ENCODE data around the gene PIK3C2A. TPM values are rescaled to one million over a fixed set of nuclear protein-coding genes. Genes with fewer than 3 reads are reported as not detected.

PIK3C2A gene
- total and polyA plus RNA-seq, 12 donors = 11.0 to 89.3 (median 65.3) TPM

DNA sequence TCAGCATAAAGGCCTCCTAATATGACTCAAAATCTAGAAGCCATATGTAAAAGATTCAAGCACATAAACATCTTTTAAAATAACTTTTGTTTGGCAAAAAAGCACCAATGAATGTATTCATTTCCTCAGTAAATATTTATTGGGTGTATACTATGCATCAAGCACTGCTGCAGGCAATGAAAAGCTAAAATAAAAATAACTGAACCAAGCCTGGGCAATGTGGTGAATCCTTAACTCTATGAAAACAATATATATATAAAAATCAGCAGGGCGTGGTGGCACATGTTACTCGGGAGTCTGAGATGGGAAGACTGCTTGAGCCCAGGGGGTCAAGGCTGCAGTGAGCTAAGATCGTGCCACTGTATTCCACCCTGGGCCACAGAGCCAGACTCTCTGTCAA, 27.8 kb downstream of the PIK3C2A start:
- Histone ChIP-seq H3K27me3 (no peaks in the 10 kb centered on the region), H3K36me3 (replicated peaks in 1 of 2) (no peaks in the 10 kb centered on the region), H3K27ac (no peak overlapping the region), H3K9me3 (replicated peaks in 1 of 3) (no peaks in the 10 kb centered on the region), H3K4me3 (no peak overlapping the region), H3K4me1 (replicated peaks in 1 of 2) (peaks cover 0 to 10% of the 10 kb centered on the region in 2 donors)
- intact Hi-C loops (cut with DNase I) = no loop called here
- DNase-seq = no peak
- 56 to 68% (median 59%) methylated on average over 3 of the region's 3 CpGs for WGBS, 4 donors
- TF ChIP-seq POLR2A (IDR thresholded peaks at IDR 0.05) = no peak
- TF ChIP-seq, protein P1, sequence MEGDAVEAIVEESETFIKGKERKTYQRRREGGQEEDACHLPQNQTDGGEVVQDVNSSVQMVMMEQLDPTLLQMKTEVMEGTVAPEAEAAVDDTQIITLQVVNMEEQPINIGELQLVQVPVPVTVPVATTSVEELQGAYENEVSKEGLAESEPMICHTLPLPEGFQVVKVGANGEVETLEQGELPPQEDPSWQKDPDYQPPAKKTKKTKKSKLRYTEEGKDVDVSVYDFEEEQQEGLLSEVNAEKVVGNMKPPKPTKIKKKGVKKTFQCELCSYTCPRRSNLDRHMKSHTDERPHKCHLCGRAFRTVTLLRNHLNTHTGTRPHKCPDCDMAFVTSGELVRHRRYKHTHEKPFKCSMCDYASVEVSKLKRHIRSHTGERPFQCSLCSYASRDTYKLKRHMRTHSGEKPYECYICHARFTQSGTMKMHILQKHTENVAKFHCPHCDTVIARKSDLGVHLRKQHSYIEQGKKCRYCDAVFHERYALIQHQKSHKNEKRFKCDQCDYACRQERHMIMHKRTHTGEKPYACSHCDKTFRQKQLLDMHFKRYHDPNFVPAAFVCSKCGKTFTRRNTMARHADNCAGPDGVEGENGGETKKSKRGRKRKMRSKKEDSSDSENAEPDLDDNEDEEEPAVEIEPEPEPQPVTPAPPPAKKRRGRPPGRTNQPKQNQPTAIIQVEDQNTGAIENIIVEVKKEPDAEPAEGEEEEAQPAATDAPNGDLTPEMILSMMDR (IDR thresholded peaks at IDR 0.05) = no peak

DNA sequence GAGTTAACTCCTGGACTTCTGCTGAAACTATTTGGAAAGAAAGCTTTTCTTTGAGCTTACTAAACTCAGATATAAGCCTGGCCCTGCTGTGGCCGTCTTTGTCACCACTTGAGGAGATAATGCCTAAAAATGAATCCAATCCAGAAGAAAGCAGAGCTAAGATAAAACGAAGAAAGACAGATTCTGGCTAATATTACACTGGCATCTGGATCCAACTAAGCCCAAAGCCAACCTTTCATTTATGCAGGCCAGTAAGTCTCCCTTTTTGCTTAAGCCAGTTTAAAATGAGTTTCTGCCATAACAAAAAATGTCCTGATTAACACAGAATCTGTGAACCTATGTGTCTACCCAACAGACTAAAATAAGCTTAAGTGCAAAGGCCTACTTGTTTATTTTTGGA, 34.5 kb downstream of the PIK3C2A start:
- intact Hi-C loops (cut with DNase I) = no loop called here

DNA sequence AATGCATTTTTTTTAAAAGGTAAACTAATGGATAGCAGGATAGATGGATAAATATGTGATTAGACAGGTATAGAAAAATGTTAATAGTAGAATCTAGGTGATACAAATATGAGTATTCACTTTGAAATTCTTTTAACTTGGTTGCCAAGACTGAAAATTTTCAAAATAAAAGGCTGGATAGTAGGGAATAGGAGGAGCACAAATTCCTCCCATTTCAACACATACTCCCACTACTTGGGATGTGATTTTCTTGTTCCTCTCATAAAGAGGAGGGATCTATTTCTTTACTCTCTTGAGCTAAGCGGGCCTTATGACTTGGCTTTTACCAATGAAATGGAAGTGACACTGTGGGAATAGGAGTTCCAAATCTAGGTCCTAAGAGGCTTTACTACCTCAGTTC, 35.9 kb downstream of the PIK3C2A start:
- Histone ChIP-seq H3K4me3 (no peak overlapping the region), H3K27me3 (no peaks in the 10 kb centered on the region), H3K27ac (peak overlapping the region in 1 of 5 donors; percentile 1), H3K9me3 (replicated peaks in 1 of 3) (no peaks in the 10 kb centered on the region), H3K4me1 (replicated peaks in 1 of 2) (peaks cover 8 to 23% of the 10 kb centered on the region in 2 donors), H3K36me3 (replicated peaks in 1 of 2) (peaks cover 0 to 14% of the 10 kb centered on the region in 2 donors)
- WGBS, 4 donors = 84 to 94% (median 89%) methylated on average over 1 of the region's 1 CpG
- DNase-seq = no peak
- intact Hi-C loops (cut with DNase I) = no loop called here
- TF ChIP-seq POLR2A (IDR thresholded peaks at IDR 0.05) = no peak
- TF ChIP-seq, protein P1 (IDR thresholded peaks at IDR 0.05) = no peak

More for the DNA sequence above, 34.5 kb downstream of the PIK3C2A start:
- H3K4me1 ChIP-seq (replicated peaks in 1 of 2) = peaks cover 8 to 27% of the 10 kb centered on the region in 2 donors
- TF ChIP-seq, protein P1 (IDR thresholded peaks at IDR 0.05) = no peak
- no peak for TF ChIP-seq POLR2A (IDR thresholded peaks at IDR 0.05)
- H3K9me3 ChIP-seq (replicated peaks in 1 of 3) = no peaks in the 10 kb centered on the region
- H3K4me3 ChIP-seq = no peak overlapping the region
- no peaks in the 10 kb centered on the region for H3K27me3 ChIP-seq
- DNase-seq = no peak
- peaks cover 0 to 6% of the 10 kb centered on the region in 2 donors for H3K36me3 ChIP-seq (replicated peaks in 1 of 2)
- H3K27ac ChIP-seq = peak overlapping the region in 2 of 5 donors; percentile 1 to 15
- WGBS, 4 donors = 59 to 75% (median 65%) methylated on average over 2 of the region's 2 CpGs

DNA sequence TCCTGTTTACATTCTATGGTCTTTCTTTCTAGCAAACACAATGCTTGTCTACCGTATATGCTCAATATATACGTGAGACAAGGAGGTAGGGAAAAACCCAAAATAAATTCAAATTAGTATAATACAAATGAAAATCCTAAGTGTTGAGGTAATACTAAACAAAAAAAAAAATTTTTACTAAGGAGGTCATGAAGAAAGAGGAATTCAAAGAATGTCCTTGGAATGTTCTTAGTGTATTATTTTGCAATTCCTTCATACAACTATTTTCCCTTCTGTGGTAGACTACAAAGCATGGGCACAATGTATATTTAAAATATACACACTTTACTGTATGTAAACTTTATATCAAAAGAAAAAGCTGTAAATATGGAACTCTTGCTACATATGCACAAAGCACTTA, 36.4 kb downstream of the PIK3C2A start:
- no peak for DNase-seq
- intact Hi-C loops (cut with DNase I) = no loop called here
- H3K36me3 ChIP-seq (replicated peaks in 1 of 2) = peaks cover 0 to 14% of the 10 kb centered on the region in 2 donors
- no peaks in the 10 kb centered on the region for H3K27me3 ChIP-seq
- TF ChIP-seq POLR2A (IDR thresholded peaks at IDR 0.05) = no peak
- TF ChIP-seq, protein P1 (IDR thresholded peaks at IDR 0.05) = no peak
- peaks cover 8 to 23% of the 10 kb centered on the region in 2 donors for H3K4me1 ChIP-seq (replicated peaks in 1 of 2)
- H3K4me3 ChIP-seq = no peak overlapping the region
- WGBS, 4 donors = 69 to 78% (median 73%) methylated on average over 2 of the region's 2 CpGs
- no peaks in the 10 kb centered on the region for H3K9me3 ChIP-seq (replicated peaks in 1 of 3)
- peak overlapping the region in 1 of 5 donors; percentile 1 for H3K27ac ChIP-seq
